ENCODE results near the gene AMBRA1. TPM values are rescaled to one million over a fixed set of nuclear protein-coding genes. Genes with fewer than 3 reads are reported as not detected.
"Not testable (repeated sequence)": the region's sequence is repeated elsewhere in the genome, so short reads cannot be mapped to it uniquely, and the experiment has no call there.

AMBRA1 gene
- total RNA-seq, 1 experiment from 2014 or later: 10.7 TPM

GRCh38 chr11:46381819-46382645 lies 211.8 kb downstream of the AMBRA1 start:
- DNase-seq (ENCODE audit: low read depth): no peak

GRCh38 chr11:46381048-46381818 lies 212.6 kb downstream of the AMBRA1 start, which contains the start of gene MDK:
Gene MDK (plus strand): TSS chr11:46381669. CDS start chr11:46382058, 389 bp downstream.
- DNase-seq (ENCODE audit: low read depth): no peak

GRCh38 chr11:46380340-46381047 lies 213.3 kb downstream of the AMBRA1 start:
- peak; percentile 32 for DNase-seq (ENCODE audit: low read depth)

GRCh38 chr11:46379482-46380293 lies 214.1 kb downstream of the AMBRA1 start:
- not testable (repeated sequence) for DNase-seq (ENCODE audit: low read depth)

GRCh38 chr11:46378811-46379481 lies 214.9 kb downstream of the AMBRA1 start:
- DNase-seq (ENCODE audit: low read depth): no peak

GRCh38 chr11:46378296-46378695 lies 215.5 kb downstream of the AMBRA1 start:
- DNase-seq (ENCODE audit: low read depth): no peak

- DNase-seq (ENCODE audit: low read depth): no peak
Observed at GRCh38 chr11:46377831-46378230, 216.0 kb downstream of the AMBRA1 start.

- DNase-seq (ENCODE audit: low read depth): no peak
Observed at GRCh38 chr11:46377290-46377689, 216.5 kb downstream of the AMBRA1 start.

- no peak for DNase-seq (ENCODE audit: low read depth)
Observed at GRCh38 chr11:46376258-46377050, 217.4 kb downstream of the AMBRA1 start.

GRCh38 chr11:46375392-46376101 lies 218.3 kb downstream of the AMBRA1 start:
- DNase-seq (ENCODE audit: low read depth): no peak

GRCh38 chr11:46374815-46375214 lies 219.0 kb downstream of the AMBRA1 start:
- DNase-seq (ENCODE audit: low read depth): no peak

- no peak for DNase-seq (ENCODE audit: low read depth)
Observed at GRCh38 chr11:46373787-46374740, 219.8 kb downstream of the AMBRA1 start.

GRCh38 chr11:46372501-46372900 lies 221.3 kb downstream of the AMBRA1 start:
- not testable (repeated sequence) for DNase-seq (ENCODE audit: low read depth)

GRCh38 chr11:46372086-46372485 lies 221.7 kb downstream of the AMBRA1 start:
- DNase-seq (ENCODE audit: low read depth): no peak

GRCh38 chr11:46371262-46371661 lies 222.6 kb downstream of the AMBRA1 start:
- not testable (repeated sequence) for DNase-seq (ENCODE audit: low read depth)

- DNase-seq (ENCODE audit: low read depth): no peak
Observed at GRCh38 chr11:46370253-46370652, 223.6 kb downstream of the AMBRA1 start.

GRCh38 chr11:46369458-46370152 lies 224.2 kb downstream of the AMBRA1 start:
- peak; percentile 52 for DNase-seq (ENCODE audit: low read depth)

Data from RPMI7951 (cell line).